Measurements from ENCODE around the gene CCDC154. TPM values are rescaled to one million over a fixed set of nuclear protein-coding genes. Genes with fewer than 3 reads are reported as not detected.

CCDC154 gene
- total RNA-seq, 1 donor from 2014 or later, result 1.9 TPM

DNA sequence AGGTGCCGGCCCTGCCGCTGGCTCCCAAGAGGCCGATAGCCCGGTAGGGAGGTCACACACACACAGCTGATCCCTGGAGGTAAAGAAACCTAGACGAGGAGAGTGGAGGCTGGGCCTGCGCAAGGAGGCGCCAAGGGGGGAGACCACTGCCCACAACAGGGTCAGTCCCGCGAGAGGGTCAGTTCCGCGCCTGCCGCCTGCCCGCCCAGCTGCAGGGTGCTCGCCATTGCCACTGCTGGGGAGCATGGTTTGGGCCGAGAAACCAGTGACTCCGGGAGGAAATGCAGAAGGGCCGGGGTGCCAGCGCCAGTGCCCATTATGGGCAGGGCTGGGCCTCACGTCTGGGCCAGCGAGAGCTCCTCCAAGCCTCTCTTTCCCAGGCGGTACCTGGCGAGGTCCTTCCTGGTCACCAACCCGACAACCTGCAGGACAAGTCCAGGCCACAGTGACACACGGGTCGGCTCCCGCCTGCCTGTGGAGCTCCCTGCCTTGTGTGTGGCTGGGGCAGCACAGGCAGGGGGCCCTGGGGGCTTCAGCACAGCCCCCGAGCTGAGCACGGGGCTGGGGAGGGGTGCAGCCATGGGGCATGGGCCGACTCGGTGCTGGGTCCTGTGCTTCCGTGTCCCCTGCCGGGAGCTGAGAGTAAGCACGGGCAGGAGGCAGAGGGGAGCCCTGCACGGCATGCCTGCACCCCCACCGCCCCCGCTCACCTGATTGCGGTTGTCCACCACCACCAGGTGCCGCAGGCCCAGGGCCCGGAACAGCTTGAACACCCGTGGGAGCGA is 2.1 kb upstream of the CCDC154 start:
- TF ChIP-seq, protein P1, sequence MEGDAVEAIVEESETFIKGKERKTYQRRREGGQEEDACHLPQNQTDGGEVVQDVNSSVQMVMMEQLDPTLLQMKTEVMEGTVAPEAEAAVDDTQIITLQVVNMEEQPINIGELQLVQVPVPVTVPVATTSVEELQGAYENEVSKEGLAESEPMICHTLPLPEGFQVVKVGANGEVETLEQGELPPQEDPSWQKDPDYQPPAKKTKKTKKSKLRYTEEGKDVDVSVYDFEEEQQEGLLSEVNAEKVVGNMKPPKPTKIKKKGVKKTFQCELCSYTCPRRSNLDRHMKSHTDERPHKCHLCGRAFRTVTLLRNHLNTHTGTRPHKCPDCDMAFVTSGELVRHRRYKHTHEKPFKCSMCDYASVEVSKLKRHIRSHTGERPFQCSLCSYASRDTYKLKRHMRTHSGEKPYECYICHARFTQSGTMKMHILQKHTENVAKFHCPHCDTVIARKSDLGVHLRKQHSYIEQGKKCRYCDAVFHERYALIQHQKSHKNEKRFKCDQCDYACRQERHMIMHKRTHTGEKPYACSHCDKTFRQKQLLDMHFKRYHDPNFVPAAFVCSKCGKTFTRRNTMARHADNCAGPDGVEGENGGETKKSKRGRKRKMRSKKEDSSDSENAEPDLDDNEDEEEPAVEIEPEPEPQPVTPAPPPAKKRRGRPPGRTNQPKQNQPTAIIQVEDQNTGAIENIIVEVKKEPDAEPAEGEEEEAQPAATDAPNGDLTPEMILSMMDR (conservative IDR thresholded peaks at IDR 0.05), result no peak
- Mint-ChIP-seq H3K36me3 (ENCODE audit: low read depth) (no peaks in the 10 kb centered on the region), H3K4me3 (no peak overlapping the region), H3K4me1 (no peaks in the 10 kb centered on the region), H3K27ac (ENCODE audit: unreplicated experiment) (no peak overlapping the region), H3K27me3 (ENCODE audit: low read depth) (no peaks in the 10 kb centered on the region), H3K9me3 (no peaks in the 10 kb centered on the region)
- DNase-seq (ENCODE audit: low read depth, low spot score), result no peak

DNA sequence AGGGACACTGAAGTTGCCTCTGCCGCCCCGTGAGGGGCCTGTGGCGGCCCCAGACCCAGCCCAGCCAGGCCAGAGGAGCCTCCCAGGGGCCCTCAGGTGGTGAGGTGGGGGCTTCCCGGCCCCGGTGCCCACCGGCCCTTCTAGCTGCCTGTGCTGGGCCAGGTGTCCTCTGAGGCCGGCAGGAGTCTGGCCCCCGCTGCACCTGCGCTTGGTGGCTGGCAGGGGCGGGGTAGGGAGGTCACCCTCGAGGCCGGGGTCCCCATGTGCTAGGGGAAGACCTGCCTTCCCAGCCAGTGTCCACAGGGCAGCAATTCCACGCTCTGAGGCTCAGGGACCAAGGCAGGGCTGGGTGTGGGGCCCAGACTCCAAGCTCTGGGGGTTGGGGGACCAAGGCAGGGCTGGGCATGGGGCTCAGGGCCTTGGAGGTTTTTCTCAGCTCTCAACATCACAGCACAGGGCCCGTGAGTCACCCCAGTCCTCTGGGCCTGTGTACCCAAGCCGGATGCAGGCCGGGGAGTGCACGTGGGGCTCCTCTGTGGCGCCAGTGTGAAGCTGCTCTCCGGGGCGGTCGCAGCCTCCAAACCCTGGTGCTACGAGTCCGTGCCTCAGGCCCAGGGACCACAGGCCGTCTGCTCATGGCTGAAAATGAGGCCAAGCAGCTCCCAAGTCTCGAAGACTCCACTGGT is 1.3 kb upstream of the CCDC154 start:
- no peak for DNase-seq (ENCODE audit: low read depth, low spot score)
- Mint-ChIP-seq H3K27me3 (ENCODE audit: low read depth) (no peaks in the 10 kb centered on the region), H3K4me1 (no peaks in the 10 kb centered on the region), H3K4me3 (no peak overlapping the region), H3K27ac (ENCODE audit: unreplicated experiment) (no peak overlapping the region), H3K9me3 (no peaks in the 10 kb centered on the region), H3K36me3 (ENCODE audit: low read depth) (no peaks in the 10 kb centered on the region)
- TF ChIP-seq, protein P1 (conservative IDR thresholded peaks at IDR 0.05), result no peak

DNA sequence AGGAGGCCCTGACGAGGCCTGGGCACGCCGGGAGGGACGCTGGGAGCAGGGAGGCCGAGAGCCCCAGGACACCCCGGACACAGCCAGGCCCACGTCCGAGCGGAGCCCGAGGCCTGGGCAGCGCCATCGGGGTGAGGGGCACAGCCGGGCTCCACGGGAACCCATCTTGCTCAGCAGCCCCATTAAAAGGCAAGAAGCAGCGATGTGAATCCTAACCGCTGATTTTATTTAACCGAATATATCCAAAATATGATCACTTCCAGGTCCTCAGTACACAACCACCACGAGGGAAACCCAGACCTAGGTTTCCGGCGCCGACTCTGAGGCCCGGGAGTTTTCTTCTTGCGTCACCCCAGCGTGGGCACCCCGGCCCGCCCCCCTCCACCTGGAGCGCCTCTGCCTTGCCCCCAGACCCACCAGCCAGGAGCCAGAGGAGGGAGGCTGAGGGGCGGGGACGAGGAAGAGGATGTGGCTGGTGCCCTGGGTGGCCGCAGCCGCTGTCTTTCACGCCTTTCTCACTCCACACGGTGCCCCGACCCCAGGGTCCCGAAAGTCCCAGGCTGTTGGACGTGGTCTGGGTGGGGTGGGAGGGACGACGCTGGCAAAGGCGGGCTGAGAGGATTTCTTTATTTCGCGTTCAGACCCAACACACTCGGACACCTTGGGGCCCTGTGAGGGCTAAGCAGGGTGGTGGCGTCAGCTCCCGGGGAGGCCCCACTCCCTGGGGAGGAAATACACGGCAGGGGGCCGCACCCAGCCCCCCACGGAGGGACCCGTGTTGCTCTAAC is 568 bp upstream of the CCDC154 start:
- TF ChIP-seq, protein P1 (conservative IDR thresholded peaks at IDR 0.05), result no peak
- no peaks in the 10 kb centered on the region for H3K9me3 Mint-ChIP-seq
- no peak overlapping the region for H3K4me3 Mint-ChIP-seq
- H3K4me1 Mint-ChIP-seq, result no peaks in the 10 kb centered on the region
- no peaks in the 10 kb centered on the region for H3K27me3 Mint-ChIP-seq (ENCODE audit: low read depth)
- DNase-seq (ENCODE audit: low read depth, low spot score), result no peak
- no peak overlapping the region for H3K27ac Mint-ChIP-seq (ENCODE audit: unreplicated experiment)
- H3K36me3 Mint-ChIP-seq (ENCODE audit: low read depth), result no peaks in the 10 kb centered on the region

DNA sequence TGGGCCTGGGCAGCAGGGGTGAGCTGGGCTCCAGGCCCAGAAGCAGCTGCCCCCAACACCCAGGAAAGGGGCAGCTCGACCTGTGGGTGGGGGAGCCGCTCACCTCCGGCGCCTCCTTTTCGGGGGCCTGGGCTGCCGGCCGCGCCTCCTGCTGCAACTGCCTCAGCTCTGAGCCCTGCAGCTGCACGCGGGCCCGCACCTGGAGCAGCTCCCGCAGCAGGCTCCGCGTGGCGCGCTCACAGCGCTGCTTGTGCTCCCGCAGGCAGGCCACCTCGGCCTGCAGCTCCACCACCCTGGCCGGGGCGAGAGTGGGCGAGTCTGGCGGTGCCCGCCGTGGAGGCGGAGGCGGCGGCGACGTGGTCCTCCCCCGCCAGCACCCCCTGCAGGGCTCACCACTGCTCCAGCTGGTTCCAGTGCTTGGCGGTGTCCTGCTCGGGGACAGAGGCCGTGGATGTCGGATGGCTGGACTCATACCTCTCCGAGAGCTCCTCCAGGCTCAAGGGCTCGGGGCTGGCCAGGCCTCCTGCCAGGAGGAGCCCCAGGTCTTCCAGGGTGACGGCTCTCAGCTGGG is 868 bp downstream of the CCDC154 start:
- TF ChIP-seq, protein P1 (conservative IDR thresholded peaks at IDR 0.05), result no peak
- Mint-ChIP-seq H3K27me3 (ENCODE audit: low read depth) (no peaks in the 10 kb centered on the region), H3K4me3 (no peak overlapping the region), H3K27ac (ENCODE audit: unreplicated experiment) (no peak overlapping the region), H3K4me1 (no peaks in the 10 kb centered on the region), H3K9me3 (no peaks in the 10 kb centered on the region), H3K36me3 (ENCODE audit: low read depth) (no peaks in the 10 kb centered on the region)
- no peak for DNase-seq (ENCODE audit: low read depth, low spot score)

DNA sequence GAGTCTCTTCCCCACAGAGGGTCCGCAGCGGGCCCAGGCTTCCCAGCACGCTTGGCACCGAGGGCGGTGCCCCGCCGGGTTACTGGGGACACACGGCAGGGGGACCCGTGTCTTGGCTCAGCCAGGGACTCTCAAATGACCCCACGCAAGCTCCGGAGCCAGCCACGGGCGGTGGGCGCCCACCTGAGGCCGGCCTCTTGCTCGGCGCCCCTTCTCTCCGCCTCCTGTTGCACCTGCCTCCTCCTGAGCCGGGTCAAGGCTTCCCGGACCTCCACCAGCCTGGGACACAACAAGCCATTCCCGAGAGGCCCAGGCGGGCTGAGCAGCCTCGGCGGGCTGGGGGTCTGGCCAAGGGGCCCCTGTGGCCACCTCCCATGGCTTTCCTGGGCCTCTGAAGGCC is 1.7 kb downstream of the CCDC154 start:
- Mint-ChIP-seq H3K4me3 (no peak overlapping the region), H3K27me3 (ENCODE audit: low read depth) (no peaks in the 10 kb centered on the region), H3K27ac (ENCODE audit: unreplicated experiment) (no peak overlapping the region), H3K4me1 (no peaks in the 10 kb centered on the region), H3K9me3 (no peaks in the 10 kb centered on the region), H3K36me3 (ENCODE audit: low read depth) (no peaks in the 10 kb centered on the region)
- no peak for DNase-seq (ENCODE audit: low read depth, low spot score)
- TF ChIP-seq, protein P1 (conservative IDR thresholded peaks at IDR 0.05), result no peak
